HL-60/S4 treated with retinoic acid at 250 ng/mL for 4 days and 3 days (cell line): ENCODE data around the gene SDF4.

Source experiments
- in situ Hi-C: fragments of 300-500 bp; cut with MboI; formaldehyde crosslinking; loops from 2 replicates; pipeline ENCODE4 v1.7.0; 2022; ENCODE audit warnings: low sequenced_read_pairs

SDF4 gene

DNA sequence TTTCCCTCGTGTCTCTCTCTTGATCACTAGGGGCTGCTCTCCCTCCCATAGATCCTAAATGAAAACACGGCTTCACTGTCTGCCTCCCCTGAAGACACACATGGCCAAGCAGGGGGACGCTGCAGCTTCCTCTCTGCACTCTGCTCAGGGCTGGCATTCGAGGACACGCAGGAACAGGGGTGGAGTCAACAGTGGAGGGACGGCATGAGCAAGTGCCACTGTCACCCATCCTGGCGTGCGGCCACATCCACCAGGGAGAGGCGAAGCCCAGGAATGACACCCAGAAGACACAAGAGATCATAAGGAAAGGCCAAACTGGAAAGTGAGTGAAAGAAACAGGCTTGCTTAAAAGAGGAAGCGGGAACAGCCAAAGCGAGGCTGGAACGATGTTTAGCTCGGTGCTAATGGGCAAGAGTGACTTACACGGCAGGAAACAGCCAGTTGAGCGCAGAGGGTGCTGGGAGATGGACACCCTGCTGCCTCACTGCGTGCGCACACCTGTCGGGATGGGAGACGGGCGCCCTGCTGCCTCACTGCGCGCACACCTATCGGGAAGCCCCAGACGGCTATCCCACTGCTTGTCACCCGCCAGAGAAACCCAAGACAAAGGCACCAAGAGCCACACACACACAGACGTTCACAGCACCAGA is 28.3 kb upstream of the SDF4 start:
- in situ Hi-C loops = no loop called here

DNA sequence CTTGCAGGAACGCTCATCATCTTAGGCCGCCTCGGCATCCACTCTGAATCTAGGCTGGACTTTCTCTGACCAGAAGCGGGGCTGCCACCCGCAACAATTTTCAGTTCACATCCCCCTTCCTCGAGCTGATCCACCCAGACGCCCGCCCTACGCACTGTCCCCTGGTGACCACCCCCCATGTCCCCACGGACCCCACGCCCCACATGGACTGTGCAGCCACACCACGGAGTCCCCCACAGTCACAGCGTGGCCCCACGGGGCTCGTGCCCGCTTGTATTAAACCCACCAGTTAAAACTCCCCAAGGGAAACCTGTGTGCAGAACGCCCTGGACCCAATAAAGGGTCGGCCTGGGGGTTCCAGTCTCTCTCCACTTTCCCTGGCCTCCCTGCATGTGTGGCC is 27.7 kb upstream of the SDF4 start:
- in situ Hi-C loops = no loop called here

DNA sequence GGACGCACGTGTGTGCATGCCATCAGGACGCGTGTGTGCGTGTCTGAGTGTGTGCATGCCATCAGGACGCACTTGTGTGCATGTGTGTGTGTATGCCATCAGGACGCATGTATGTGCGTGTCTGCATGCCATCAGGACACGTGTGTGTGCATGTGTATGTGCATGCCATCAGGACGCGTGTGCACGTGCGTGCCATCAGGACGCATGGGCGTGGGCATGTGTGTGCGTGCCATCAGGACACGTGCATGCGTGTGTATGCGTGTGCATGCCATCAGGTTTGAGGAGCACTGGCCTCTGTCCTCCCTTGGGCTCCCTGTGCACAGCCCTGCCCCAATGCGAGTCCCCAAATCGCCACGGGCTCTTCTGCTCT is 27.3 kb upstream of the SDF4 start:
- in situ Hi-C loops = no loop called here

DNA sequence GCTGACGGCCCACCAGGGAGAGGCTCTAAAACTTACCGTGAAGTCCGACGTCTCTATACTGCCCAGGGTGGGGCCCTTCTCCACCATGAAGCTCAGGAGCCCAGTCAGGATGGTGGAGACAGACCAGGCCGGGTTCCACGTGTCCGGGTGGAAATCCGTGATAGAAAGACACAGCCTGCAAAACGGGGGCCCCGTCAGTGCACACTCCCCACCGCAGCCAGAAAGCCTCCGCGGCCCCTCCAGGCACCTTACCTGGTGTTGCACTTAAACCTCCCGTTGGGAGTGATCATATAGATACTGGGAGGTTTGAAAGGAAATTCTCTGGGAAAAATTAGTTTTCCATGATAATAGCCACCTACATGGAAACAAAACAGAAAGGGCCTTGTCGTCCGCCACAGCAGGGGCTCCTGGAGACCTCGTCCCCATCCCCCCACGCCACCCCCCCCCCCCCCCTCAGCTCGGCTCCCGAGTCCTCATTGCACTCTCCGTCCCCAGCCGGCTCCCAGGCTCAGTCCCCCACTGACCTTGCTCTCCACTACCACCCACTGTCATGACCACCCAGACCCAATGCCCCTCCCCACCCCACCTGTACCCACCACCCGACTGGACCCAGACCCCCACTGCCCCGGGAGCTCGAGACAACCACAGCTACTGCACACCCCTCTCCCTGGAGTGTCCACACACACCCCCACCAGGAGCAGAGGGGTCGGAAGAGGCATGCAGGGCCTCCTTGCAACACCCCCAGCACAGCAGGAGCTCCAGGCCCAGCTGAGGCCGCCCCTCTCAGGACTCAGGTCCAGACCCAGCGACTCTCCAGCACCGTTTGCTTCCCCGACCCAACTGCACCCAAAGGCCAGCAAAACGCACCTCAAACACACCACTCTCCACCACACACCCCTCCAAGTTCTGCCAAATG is 25.4 kb upstream of the SDF4 start:
- in situ Hi-C loops = no loop called here

DNA sequence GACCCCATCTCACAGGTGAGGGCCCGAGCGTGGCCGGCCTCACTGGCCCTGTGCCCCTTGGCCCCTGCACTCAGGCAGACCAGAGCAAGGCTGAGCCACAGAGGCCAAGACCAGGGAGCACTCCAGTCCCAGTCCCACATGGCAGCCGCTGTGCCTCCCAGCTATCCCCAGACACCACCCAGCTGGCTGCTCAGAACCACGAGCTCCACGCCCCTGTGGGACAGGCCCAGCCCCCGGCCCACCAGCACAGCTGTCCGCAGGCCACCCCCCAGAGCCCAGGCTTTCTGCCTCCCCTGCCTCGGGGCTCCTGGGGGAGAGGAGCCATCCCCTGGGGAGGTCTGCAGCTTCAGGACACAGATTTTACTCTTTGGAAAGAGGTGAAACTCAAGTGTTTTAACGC is 23.8 kb upstream of the SDF4 start:
- in situ Hi-C loops = no loop called here

DNA sequence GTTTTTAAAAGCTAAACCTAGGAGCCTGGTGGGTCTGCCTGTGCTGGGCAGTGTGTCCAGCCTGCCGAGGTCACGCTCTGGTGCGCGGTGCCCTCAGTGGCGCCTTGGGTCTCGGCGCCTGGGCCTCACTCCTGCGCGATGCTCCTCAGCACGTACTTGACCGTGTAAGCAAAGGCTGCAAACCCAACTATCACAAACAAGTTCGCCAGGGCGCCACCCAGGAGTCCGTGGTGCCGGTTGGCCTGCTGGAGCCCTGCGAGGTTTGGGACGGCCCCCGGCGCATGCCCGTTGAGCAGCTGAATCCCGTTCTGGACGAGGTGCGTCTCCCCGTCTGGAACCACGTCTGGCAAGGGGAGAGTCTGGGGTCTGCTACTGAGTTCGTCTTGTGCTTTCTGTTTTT is 23.3 kb upstream of the SDF4 start:
- in situ Hi-C loops = no loop called here

DNA sequence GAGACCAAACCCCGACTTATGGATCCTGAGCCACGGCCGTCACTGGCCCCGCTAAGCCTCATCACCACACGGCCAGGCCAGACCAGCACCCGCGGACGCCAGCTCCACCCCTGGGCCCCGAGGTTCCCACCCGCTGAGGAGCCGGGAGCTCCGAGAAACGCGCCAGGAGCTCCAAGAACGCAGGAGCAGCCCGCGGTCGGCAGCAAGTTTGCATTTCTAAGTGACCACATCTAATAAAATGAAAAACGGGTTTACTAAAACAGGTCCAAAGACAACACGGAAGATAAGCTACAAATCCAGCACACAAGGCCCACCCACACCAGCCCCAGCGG is 22.8 kb upstream of the SDF4 start:
- in situ Hi-C loops = no loop called here

DNA sequence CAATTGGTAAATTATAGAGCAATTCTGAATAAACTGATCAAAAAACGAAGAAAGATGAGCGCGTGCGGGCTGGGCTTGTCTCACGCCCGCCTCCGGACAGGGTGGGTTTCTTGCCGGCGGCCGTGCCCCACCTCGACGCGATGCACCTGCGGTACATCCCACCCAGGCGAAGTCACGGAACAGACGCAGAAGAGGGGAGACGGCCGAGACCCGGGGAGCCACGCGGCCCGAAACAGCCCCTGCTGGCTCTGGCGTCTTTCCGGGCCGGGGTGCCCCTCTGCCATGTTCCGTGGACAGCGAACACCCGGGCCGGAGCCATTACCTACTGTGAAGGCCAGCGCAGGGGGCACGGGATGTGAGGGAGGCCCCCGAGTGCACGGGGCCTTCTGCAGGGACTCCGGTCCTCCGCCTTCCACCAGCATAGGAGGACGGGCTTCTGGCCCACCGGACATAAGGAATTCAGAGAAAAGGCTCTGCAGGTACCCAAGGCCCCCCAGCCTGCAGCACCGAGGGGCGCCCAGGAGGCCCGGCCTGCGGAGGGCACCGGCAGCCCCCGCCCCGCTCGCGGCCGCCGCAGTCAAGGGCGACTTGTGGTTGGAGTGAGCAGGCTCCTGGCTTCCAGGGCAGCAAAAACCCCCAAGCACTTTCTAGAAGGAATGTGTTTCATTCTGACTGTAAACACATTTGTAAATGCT is 22.3 kb upstream of the SDF4 start:
- in situ Hi-C loops = no loop called here

DNA sequence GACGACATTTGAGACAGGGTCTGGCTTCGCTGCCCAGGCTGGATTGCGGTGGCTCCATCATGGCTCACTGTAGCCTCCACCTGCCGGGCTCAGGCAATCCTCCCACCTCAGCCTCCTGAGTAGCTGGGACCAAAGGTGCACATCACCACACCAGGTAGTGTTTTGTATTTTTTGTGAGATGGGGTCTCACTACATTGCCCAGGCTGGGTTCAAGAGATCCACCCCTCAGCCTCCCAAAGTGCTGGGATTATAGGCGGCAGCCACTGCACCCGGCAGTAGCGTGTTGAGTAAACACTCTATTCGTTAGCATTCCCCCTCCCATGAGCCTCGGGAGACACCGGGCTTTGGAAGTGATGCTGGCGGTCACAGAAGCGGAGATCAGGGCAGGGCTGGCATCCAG is 21.5 kb upstream of the SDF4 start:
- in situ Hi-C loops = no loop called here

DNA sequence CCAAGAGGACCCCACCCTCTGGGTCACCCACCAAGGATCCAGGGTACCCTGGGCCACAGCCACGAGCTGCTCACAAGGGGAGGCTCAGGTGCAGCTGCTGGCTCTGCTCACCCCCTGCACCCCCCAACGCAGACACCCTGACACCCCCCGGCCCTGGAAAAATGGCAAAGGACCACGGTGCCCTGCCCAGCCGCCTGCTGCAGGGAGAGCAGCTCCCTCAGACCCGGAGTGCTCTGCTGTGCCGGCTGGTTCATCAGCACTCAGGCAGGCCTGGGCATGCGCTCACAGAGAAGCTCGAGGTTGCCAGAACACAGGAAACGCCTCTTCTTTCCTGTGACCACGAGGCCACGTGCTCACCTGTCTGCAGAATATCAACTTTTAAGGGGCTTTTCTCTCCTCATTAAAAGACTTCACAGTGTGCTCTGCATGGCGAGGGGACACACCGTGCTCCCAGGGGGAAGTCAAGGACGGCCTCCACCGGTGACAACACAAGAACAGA is 19.0 kb upstream of the SDF4 start:
- in situ Hi-C loops = no loop called here

DNA sequence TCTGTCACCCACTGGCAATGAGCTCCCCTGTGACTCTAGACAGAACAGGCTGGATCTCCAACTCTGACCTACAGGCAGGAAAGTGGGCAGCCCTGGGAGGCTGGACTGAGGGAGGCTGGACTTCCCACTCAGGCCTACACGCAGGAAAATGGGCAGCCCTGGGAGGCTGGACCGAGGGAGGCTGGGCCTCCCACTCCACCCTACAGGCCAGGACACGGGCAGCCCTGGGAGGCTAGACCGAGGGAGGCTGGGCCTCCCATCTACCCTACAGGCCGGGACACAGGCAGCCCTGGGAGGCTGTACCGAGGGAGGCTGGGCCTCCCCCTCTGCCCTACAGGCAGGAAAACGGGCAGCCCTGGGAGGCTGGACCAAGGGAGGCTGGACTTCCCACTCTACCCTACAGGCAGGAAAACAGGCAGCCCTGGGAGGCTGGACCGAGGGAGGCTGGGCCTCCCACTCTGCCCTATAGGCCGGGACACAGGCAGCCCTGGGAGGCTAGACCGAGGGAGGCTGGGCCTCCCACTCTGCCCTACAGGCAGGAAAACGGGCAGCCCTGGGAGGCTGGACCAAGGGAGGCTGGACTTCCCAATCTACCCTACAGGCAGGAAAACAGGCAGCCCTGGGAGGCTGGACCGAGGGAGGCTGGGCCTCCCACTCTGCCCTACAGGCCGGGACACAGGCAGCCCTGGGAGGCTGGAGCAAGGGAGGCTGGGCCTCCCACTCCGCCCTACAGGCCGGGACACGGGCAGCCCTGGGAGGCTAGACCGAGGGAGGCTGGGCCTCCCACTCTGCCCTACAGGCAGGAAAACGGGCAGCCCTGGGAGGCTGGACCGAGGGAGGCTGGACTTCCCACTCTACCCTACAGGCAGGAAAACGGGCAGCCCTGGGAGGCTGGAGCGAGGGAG is 16.5 kb upstream of the SDF4 start:
- in situ Hi-C loops = loop anchor here (25.0 kb wide), 1 partner anchor 111 kb away; no protein-coding TSS in a partner anchor

DNA sequence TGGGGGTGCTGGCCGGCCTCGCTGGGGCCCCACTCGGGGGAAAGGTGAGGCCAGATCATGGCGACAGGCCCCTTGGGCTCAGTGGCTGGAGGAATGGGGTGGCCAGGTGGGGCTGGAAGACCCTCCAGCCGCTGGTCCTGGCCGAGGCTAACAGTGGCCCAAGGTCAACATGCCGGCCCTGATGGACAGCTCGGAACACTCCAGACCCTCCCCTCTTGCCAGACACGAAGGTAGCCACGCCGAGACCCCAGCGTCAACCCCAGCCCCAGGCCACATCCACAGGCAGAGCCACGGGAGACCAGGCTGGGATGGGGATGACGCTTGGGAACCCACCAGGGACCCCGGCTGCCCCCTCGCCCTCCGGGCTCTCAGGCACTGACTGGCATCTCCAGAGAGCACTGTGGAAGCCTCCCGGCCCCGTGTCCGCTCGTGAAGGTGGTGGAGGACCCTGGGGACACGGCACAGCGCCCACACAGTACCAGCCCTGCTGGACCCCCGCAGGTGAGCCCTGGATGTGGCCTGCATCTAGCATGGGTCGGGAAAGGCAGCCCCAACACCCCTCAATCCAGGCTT is 15.6 kb upstream of the SDF4 start:
- in situ Hi-C loops = loop anchor here (25.0 kb wide), 1 partner anchor 110 kb away; no protein-coding TSS in a partner anchor

DNA sequence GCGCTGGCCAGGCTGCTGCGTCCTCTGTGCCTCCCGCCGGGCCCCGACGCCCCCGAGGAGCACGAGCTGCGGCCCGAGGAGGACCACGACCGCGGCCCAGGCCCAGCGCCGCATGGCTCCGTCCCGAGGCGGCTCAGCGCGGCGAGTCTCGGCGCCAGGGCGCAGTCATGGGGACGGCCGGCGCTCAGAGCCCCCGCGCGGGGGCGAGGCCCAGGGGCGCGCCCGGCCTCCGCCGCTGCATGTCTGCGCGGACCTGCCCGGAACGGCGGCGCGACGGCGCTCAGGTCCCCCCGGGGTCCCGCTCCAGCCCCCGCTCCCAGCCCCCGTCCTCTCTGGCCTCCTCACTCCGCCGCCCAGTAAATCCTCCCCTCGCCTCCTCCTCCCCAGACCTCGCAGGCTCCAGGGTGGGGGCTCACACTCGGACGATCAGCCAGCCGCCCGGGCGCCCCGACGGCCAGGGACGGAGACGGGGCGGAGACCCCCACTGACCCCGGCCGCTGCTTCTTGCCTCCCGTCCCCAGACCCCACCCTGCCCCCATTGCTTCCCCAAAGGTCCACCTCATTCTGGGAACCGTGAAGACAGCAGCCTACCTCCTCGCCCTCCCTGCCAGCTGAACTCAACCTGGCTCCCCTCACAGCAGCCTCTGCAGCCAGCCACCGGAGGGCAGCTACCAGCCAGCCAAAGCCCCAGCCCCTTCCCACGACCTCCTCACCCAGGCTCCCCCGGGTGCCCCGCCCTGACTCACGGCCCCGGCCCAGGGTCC is 15.0 kb upstream of the SDF4 start, which contains the start of gene C1QTNF12:
TSS of gene C1QTNF12 (minus strand) at position 146 of the 764 bp plus-strand sequence. CDS start at position 114, 32 bp downstream.
- in situ Hi-C loops = loop anchor here (25.0 kb wide), 1 partner anchor 109 kb away; no protein-coding TSS in a partner anchor

DNA sequence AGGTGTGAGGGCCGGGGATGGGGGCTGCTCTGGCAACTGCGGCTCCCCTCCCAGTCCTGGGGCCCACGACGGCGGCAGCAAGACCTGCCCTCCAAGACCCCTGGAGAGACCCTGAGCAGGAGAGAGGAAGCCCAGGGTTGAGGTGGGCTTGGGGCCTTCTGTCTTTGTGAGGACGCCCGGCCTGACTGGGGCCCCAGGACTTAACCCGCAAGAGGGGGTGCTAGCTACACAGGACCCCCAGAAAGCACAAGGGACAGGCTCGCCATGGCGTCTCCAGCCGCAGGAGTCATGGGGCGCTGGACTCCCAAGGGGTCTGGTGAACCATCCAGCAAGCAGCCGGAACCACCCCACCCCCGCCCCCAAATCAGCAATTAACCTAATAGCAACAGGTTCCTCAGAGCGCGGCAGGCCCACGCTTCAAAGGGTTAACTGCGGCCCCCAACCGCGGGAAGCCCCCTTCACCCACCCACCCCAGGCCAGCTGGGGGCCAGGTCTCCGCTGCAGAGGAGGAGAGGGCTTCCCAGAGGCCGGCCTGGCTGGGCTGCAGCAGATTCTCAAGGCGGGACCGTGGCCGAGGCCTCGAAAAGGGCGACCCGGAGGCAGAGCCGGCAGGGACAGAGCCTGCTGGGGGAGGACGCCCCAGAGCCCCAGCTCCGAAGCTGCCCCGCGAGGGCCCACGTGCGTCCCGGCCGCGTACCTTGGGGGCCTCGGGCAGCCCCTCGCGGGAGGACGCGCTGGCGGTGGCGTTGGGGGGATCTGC is 14.2 kb upstream of the SDF4 start:
- in situ Hi-C loops = loop anchor here (25.0 kb wide), 1 partner anchor 109 kb away; no protein-coding TSS in a partner anchor

DNA sequence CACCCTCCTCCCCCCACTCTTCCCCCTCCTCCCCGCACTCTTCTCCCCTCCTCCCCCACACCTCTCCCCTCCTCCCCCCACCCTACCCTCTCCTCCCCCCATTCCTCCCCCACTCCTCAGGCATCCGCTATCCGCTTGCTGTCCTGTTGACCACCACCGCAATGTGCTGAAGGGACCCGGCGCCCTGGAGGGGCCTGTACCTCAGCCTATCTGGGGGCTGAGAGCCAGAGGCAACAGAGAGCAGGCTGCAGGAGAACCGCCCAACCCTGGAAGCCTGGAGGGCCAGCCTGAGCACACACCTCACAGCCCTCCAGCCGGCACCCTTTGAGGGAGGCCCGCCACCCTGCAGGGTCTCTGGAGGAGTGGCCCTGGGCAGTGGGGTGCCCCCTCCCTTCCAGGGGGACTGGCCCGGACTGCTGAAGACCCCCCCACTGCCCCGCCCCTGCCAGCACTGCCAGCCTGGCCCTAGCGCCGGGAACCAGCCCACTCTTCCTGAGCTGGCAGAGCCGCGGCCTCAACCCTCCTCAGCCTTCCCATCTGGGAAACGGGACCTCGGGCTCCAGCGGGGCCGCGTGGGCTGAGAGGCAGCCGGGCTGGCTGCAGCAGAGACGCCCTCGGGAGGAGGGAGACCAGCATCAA is 13.5 kb upstream of the SDF4 start:
- in situ Hi-C loops = loop anchor here (25.0 kb wide), 1 partner anchor 108 kb away; no protein-coding TSS in a partner anchor

DNA sequence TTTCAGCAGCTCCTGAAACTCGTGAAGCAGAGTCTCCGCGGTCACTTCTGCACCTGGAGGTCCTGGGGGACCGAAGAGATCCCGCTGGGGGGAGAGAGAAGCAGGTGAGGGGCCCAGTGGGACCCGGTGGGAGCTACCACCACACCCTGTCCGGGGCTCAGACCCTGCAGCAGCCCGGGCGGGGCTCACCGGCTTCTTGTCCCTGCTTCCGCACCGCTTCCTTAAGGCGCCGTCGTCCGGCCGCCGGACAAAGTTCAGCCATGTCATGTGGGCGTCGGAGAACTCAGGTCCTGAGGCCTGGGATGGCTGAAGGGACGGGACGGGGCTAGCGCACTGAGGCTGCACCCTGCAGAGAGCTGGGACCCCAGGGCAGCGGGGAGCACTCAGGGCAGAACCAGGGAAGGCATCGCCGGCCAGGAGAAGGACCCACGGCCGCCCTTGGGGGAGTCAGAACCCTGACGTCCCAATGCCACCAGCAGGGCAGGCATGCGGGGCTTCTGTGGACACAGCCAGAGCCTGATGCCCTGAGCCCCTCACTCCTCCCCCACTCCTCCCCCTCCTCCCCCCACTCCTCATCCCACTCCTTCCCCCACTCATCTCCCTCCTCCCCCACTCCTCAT is 12.5 kb upstream of the SDF4 start:
- in situ Hi-C loops = loop anchor here (25.0 kb wide), 1 partner anchor 107 kb away; no protein-coding TSS in a partner anchor

DNA sequence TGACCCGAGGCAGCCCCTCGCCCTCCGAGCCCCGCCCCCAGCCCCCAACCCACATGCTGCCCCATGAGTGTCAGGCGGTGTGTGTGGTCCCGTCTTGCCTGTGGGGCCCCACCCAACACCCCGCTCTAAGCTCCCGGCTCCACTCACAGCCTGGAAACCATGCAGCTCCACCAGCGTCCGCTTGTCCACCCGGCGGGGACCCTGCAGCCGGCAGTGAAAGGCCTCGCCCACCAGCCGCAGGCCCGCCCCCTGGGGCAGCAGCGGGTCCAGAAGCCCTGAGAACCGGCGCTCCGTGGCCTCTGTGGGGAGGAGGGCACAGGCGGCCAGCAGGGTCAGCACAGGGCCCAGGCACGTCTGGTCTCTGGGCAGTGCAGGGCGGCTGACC is 12.0 kb upstream of the SDF4 start:
- in situ Hi-C loops = loop anchor here (25.0 kb wide), 1 partner anchor 106 kb away; no protein-coding TSS in a partner anchor
